Measurements from ENCODE around the gene SLC25A17. TPM values are rescaled to one million over a fixed set of nuclear protein-coding genes. Genes with fewer than 3 reads are reported as not detected.
"Not testable (repeated sequence)": the region's sequence is repeated elsewhere in the genome, so short reads cannot be mapped to it uniquely, and the experiment has no call there.

Gene SLC25A17
- polyA plus RNA-seq, 1 experiment = 28.8 TPM

DNA sequence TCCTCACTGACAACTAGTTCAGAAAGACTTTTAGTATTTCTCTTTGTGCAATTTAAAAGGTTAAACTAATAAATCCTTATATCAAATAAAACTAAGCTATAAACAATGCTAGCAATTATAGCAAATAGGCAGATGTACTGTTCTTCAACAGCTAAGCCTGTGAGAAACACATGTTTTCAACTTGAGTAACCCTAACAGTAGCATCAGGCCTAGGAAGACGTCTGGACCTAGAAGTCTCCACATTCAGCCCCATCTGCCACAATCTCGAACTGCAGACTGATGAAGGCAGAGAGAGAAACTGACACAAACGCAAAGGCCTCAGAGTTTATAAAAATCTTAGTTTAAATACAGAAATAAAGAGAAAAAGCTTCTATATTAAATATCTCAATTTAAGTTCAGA lies 34.8 kb upstream of the SLC25A17 start:
- ChIA-PET CTCF (interaction anchor here (0.7 to 1.5 kb wide), 3 partner anchors 45 to 417 kb away, joined by 3 read pairs; no protein-coding TSS in a partner anchor), POLR2A (no interaction called here)
- Histone ChIP-seq H3K27me3 (ENCODE audit: control insufficient read depth, insufficient read depth, low read length) (no peaks in the 10 kb centered on the region), H3K27ac (ENCODE audit: low read depth, low read length) (no peak overlapping the region), H3K9me3 (ENCODE audit: control insufficient read depth, insufficient read depth, low read length) (peaks cover 3% of the 10 kb centered on the region; the same call in 1 of the 2 replicates), H3K4me3 (ENCODE audit: low read depth, low read length) (peak overlapping the region; percentile 11)
- TF ChIP-seq, protein P1, sequence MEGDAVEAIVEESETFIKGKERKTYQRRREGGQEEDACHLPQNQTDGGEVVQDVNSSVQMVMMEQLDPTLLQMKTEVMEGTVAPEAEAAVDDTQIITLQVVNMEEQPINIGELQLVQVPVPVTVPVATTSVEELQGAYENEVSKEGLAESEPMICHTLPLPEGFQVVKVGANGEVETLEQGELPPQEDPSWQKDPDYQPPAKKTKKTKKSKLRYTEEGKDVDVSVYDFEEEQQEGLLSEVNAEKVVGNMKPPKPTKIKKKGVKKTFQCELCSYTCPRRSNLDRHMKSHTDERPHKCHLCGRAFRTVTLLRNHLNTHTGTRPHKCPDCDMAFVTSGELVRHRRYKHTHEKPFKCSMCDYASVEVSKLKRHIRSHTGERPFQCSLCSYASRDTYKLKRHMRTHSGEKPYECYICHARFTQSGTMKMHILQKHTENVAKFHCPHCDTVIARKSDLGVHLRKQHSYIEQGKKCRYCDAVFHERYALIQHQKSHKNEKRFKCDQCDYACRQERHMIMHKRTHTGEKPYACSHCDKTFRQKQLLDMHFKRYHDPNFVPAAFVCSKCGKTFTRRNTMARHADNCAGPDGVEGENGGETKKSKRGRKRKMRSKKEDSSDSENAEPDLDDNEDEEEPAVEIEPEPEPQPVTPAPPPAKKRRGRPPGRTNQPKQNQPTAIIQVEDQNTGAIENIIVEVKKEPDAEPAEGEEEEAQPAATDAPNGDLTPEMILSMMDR (IDR thresholded peaks at IDR 0.05; ENCODE audit: low read depth, low read length) = no peak
- no peak for DNase-seq (ENCODE audit: low read depth, low spot score)

DNA sequence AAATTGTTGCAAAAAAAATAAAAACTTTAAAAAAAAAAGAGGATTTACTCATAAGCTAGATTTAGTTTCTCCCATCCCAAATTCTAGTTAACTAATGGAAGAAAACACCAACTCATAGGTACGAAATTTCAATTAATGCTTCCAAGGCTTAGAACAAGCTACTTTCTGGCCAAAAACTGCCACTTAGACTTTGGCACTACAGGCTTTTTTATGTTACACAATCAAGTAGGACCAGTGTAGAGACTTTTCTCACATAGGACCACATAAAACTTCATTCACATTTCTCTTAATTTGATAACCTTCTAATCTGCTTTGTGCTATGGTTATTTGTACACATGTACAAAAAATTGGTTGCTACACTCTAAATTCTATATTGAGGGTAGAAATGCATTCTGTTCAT lies 34.2 kb upstream of the SLC25A17 start:
- DNase-seq (ENCODE audit: low read depth, low spot score) = no peak
- ChIA-PET CTCF (interaction anchor here (0.7 to 1.5 kb wide), 4 partner anchors 44 to 417 kb away, joined by 3 to 4 read pairs (median 3); no protein-coding TSS in a partner anchor), POLR2A (interaction anchor here (0.6 kb wide), 1 partner anchor 536 kb away, joined by 3 read pairs; no protein-coding TSS in a partner anchor)
- Histone ChIP-seq H3K9me3 (ENCODE audit: control insufficient read depth, insufficient read depth, low read length) (peaks cover 3% of the 10 kb centered on the region; the same call in 1 of the 2 replicates), H3K27ac (ENCODE audit: low read depth, low read length) (no peak overlapping the region), H3K4me3 (ENCODE audit: low read depth, low read length) (no peak overlapping the region), H3K27me3 (ENCODE audit: control insufficient read depth, insufficient read depth, low read length) (no peaks in the 10 kb centered on the region)
- TF ChIP-seq, protein P1 (IDR thresholded peaks at IDR 0.05; ENCODE audit: low read depth, low read length) = no peak

DNA sequence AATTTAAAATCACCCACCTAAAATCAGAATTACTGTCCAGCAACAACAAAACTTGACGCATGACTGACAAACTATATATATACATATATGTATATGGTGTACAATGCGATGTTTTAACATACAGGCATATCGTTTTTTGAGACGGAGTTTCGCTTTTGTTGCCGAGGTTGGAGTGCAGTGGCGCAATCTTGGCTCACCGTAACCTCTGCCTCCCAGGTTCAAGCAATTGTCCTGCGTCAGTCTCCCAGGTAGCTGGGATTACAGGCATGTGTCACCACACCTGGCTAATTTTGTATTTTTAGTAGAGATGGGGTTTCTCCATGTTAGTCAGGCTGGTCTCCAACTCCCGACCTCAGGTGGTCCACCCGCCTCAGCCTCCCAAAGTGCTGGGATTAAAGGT lies 26.7 kb upstream of the SLC25A17 start:
- CTCF ChIA-PET; H3K9me3 ChIP-seq (ENCODE audit: control insufficient read depth, insufficient read depth, low read length); H3K4me3 ChIP-seq (ENCODE audit: low read depth, low read length); DNase-seq (ENCODE audit: low read depth, low spot score); H3K27ac ChIP-seq (ENCODE audit: low read depth, low read length); H3K27me3 ChIP-seq (ENCODE audit: control insufficient read depth, insufficient read depth, low read length): not testable (repeated sequence)
- POLR2A ChIA-PET = interaction anchor here (0.6 kb wide), 1 partner anchor 11 kb away, joined by 3 read pairs; the partner anchor contains the start of genes ST13 and XPNPEP3

DNA sequence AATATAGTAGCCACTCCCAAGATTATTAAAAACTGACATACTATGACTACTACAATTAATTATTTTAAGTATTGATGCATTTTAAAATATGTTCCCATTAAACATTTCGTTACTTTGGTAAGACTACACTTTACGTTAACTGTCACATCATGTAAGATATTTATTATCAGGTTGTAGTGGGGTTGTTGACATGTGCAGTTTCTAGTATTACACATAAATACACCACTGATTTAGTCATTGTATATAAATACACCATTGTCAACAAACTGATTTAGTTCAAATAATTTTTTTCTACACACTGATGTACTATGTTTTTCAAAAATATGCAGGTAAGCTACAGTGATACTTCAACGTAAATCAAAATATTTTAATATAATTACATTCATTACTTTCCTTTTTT lies 25.8 kb upstream of the SLC25A17 start:
- Histone ChIP-seq H3K27ac (ENCODE audit: low read depth, low read length) (no peak overlapping the region), H3K4me3 (ENCODE audit: low read depth, low read length) (no peak overlapping the region), H3K9me3 (ENCODE audit: control insufficient read depth, insufficient read depth, low read length) (no peaks in the 10 kb centered on the region), H3K27me3 (ENCODE audit: control insufficient read depth, insufficient read depth, low read length) (no peaks in the 10 kb centered on the region)
- ChIA-PET POLR2A (interaction anchor here (0.5 kb wide), 1 partner anchor 78 kb away, joined by 3 read pairs; no protein-coding TSS in a partner anchor), CTCF (no interaction called here)
- TF ChIP-seq, protein P1 (IDR thresholded peaks at IDR 0.05; ENCODE audit: low read depth, low read length) = no peak
- DNase-seq (ENCODE audit: low read depth, low spot score) = no peak

DNA sequence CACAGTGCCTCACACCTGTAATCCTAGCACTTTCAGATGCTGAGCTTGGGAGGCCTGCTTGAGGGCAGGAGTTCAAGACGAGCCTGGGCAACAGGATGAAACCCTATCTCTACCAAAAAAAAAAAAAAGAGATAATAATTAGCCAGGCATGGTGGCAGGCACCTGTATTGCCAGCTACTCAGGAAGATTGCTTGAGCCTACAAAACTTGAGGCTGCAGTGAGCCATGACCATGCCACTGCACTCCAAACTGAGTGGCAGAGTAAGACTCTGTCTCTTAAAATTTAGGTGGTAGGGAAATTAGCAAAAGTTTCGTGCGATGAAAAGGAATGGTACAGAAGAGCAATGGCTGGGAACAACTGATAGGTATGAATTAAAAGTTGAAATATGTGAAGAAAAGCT lies 19.3 kb upstream of the SLC25A17 start:
- H3K27me3 ChIP-seq (ENCODE audit: control insufficient read depth, insufficient read depth, low read length) = no peaks in the 10 kb centered on the region
- H3K4me3 ChIP-seq (ENCODE audit: low read depth, low read length) = no peak overlapping the region
- no peak overlapping the region for H3K27ac ChIP-seq (ENCODE audit: low read depth, low read length)
- H3K9me3 ChIP-seq (ENCODE audit: control insufficient read depth, insufficient read depth, low read length) = no peaks in the 10 kb centered on the region
- TF ChIP-seq, protein P1 (IDR thresholded peaks at IDR 0.05; ENCODE audit: low read depth, low read length) = no peak
- ChIA-PET CTCF (no interaction called here), POLR2A (interaction anchor here (0.7 kb wide), 1 partner anchor 281 kb away, joined by 4 read pairs; no protein-coding TSS in a partner anchor)
- no peak for DNase-seq (ENCODE audit: low read depth, low spot score)

Measured in AG04450 (cell line).